HUDEP-2 (cell line): ENCODE data around the gene ATP8B4.
A peak's percentile ranks its signal among the peaks of the same experiment; 100 is the strongest.

Experiments used
- DNase-seq, 76 experiments: peaks; one replicate each; lab custom pipeline; 2025; ENCODE audit not compliant: unreplicated experiment in 76 of 76; lab: John Stamatoyannopoulos, UW

The ATP8B4 gene

GRCh38 chr15:49868348-49868747, 250.7 kb downstream of the ATP8B4 start:
- no peak for DNase-seq

- no peak for DNase-seq
These were observed 252.9 kb downstream of the ATP8B4 start for GRCh38 chr15:49865925-49866757.

- DNase-seq = no peak
These were observed 254.8 kb downstream of the ATP8B4 start for GRCh38 chr15:49864251-49864650.

- DNase-seq = no peak
These were observed 255.4 kb downstream of the ATP8B4 start for GRCh38 chr15:49863431-49864224.

GRCh38 chr15:49860101-49860500, 258.9 kb downstream of the ATP8B4 start:
- DNase-seq = no peak

GRCh38 chr15:49857496-49858475, 261.2 kb downstream of the ATP8B4 start:
- no peak for DNase-seq

GRCh38 chr15:49855917-49856637, 263.0 kb downstream of the ATP8B4 start:
- DNase-seq = no peak

GRCh38 chr15:49852756-49853155, 266.3 kb downstream of the ATP8B4 start:
- DNase-seq = no peak

GRCh38 chr15:49848807-49849206, 270.2 kb downstream of the ATP8B4 start:
- no peak for DNase-seq

GRCh38 chr15:49848282-49848724, 270.7 kb downstream of the ATP8B4 start:
- no peak for DNase-seq

- no peak for DNase-seq
These were observed 271.4 kb downstream of the ATP8B4 start for GRCh38 chr15:49847423-49848281.

GRCh38 chr15:49844390-49844789, 274.6 kb downstream of the ATP8B4 start:
- DNase-seq = no peak

GRCh38 chr15:49843725-49844124, 275.3 kb downstream of the ATP8B4 start:
- DNase-seq = no peak

- peak in 1 of 76 experiments; percentile 5 for DNase-seq
These were observed 276.9 kb downstream of the ATP8B4 start for GRCh38 chr15:49842031-49842730.

- DNase-seq = peak in 7 of 76 experiments; percentile 1 to 12 (median 3)
These were observed 286.5 kb downstream of the ATP8B4 start for GRCh38 chr15:49832511-49832910.

GRCh38 chr15:49831206-49831965, 287.6 kb downstream of the ATP8B4 start:
- DNase-seq = no peak

- no peak for DNase-seq
These were observed 288.6 kb downstream of the ATP8B4 start for GRCh38 chr15:49830391-49830790.

GRCh38 chr15:49827311-49827710, 291.7 kb downstream of the ATP8B4 start:
- DNase-seq = no peak
